Glutamatergic neuron (in vitro differentiated cells): ENCODE results near the gene GRID1. TPM values are rescaled to one million over a fixed set of nuclear protein-coding genes. Genes with fewer than 3 reads are reported as not detected.
"Not testable (repeated sequence)": the region's sequence is repeated elsewhere in the genome, so short reads cannot be mapped to it uniquely, and the experiment has no call there.

Experiments
- DNase-seq: peaks from one replicate; pipeline ENCODE4 v3.0.0; 2022
- H3K27ac Mint-ChIP-seq: one replicate; pipeline ENCODE4 v1.8.0; 2020; ENCODE audit warnings: mild to moderate bottlenecking, mixed read lengths, inconsistent platforms; ENCODE audit not compliant: unreplicated experiment
- H3K27me3 Mint-ChIP-seq: one replicate; pipeline ENCODE4 v1.8.0; 2020; ENCODE audit warnings: mild to moderate bottlenecking, moderate library complexity, mixed read lengths, inconsistent platforms; ENCODE audit not compliant: unreplicated experiment
- H3K36me3 Mint-ChIP-seq: one replicate; pipeline ENCODE4 v1.8.0; 2020; ENCODE audit warnings: mild to moderate bottlenecking, mixed read lengths, inconsistent platforms; ENCODE audit not compliant: unreplicated experiment
- H3K4me1 Mint-ChIP-seq: one replicate; pipeline ENCODE4 v1.8.0; 2020; ENCODE audit warnings: mild to moderate bottlenecking, low read depth, mixed read lengths, inconsistent platforms; ENCODE audit not compliant: unreplicated experiment
- H3K4me3 Mint-ChIP-seq: one replicate; pipeline ENCODE4 v1.8.0; 2020; ENCODE audit warnings: mild to moderate bottlenecking, mixed read lengths, inconsistent platforms; ENCODE audit not compliant: unreplicated experiment
- H3K9me3 Mint-ChIP-seq: one replicate; pipeline ENCODE4 v1.8.0; 2020; ENCODE audit warnings: mild to moderate bottlenecking, moderate library complexity, mixed read lengths, inconsistent platforms; ENCODE audit not compliant: unreplicated experiment
- total RNA-seq: library from RNA; stranded (reverse); fragmentation: NEBNext Ultra II Directional; extraction: Animal tissue kit (Norgen Biotek cat#: 25700); gene quantifications from one replicate; pipeline ENCODE4 v1.2.1, GENCODE V29; 2021; ENCODE audit not compliant: unreplicated experiment
- TF ChIP-seq, protein P1 (sequence below): fragments of 200-600 bp; sonication (generic); IDR thresholded peaks from one replicate; pipeline ENCODE4 v1.5.0; 2021; ENCODE audit not compliant: partially characterized antibody, unreplicated experiment

The GRID1 gene
- total RNA-seq, 1 donor from 2014 or later = 8.0 TPM

DNA sequence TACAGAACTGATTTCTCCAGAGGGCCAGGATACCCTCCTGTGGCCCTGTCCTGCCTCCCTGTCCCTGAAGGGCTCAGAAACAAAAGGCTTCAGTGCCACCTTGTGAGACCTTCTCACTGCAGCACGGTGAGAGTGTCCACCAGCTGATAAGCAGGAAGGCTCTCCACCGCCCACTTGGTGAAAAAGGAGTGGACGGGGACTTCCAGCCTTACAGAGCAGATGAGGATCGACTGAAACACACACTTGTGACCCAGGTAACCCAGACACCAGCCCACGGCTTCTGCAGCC, 330.1 kb downstream of the GRID1 start:
- no peaks in the 10 kb centered on the region for H3K4me1 Mint-ChIP-seq
- TF ChIP-seq, protein P1, sequence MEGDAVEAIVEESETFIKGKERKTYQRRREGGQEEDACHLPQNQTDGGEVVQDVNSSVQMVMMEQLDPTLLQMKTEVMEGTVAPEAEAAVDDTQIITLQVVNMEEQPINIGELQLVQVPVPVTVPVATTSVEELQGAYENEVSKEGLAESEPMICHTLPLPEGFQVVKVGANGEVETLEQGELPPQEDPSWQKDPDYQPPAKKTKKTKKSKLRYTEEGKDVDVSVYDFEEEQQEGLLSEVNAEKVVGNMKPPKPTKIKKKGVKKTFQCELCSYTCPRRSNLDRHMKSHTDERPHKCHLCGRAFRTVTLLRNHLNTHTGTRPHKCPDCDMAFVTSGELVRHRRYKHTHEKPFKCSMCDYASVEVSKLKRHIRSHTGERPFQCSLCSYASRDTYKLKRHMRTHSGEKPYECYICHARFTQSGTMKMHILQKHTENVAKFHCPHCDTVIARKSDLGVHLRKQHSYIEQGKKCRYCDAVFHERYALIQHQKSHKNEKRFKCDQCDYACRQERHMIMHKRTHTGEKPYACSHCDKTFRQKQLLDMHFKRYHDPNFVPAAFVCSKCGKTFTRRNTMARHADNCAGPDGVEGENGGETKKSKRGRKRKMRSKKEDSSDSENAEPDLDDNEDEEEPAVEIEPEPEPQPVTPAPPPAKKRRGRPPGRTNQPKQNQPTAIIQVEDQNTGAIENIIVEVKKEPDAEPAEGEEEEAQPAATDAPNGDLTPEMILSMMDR = no peak
- H3K27ac Mint-ChIP-seq = no peak overlapping the region
- H3K4me3 Mint-ChIP-seq = no peak overlapping the region
- H3K9me3 Mint-ChIP-seq = no peaks in the 10 kb centered on the region
- no peak for DNase-seq
- H3K27me3 Mint-ChIP-seq = peaks cover 2% of the 10 kb centered on the region
- peaks cover 3% of the 10 kb centered on the region for H3K36me3 Mint-ChIP-seq

DNA sequence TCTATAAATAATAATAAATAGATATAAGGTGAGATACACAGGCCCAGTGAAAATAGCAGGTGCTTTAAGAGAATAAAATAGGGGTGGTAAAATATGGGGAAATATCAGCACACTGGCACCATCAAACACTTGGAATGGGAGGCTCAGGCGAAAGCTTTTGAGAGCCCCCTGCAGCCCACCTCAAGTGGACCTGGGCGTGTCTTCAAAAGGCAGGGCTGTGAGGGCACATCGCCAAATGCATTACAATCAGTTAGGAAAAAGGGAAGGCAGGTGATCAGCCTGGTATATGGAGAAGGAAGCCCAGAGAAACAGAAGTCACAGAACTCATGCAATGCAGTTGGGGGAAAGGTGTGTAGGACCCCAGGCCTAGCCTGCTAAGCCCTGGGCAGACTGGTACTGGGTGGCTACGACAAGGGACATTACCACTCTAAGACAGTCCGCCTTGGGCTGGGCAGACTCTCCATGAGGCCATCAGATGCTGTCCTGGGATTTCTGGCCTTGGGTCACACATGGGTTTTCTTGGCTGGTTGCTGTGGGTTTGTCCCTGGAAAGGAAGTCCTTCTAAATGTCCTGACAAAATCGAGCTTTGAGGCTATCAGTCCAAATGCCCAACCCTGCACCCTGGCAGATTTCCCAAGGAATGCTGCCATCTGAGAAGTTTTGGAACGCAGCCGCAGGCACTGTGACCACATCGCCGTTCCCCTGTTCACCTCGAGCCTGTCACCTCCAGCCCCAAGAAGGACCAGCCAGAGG, 330.6 kb downstream of the GRID1 start:
- no peak overlapping the region for H3K27ac Mint-ChIP-seq
- no peak for DNase-seq
- peaks cover 5% of the 10 kb centered on the region for H3K36me3 Mint-ChIP-seq
- H3K27me3 Mint-ChIP-seq = peaks cover 2% of the 10 kb centered on the region
- H3K4me1 Mint-ChIP-seq = no peaks in the 10 kb centered on the region
- no peak overlapping the region for H3K4me3 Mint-ChIP-seq
- TF ChIP-seq, protein P1 = no peak
- H3K9me3 Mint-ChIP-seq = no peaks in the 10 kb centered on the region

DNA sequence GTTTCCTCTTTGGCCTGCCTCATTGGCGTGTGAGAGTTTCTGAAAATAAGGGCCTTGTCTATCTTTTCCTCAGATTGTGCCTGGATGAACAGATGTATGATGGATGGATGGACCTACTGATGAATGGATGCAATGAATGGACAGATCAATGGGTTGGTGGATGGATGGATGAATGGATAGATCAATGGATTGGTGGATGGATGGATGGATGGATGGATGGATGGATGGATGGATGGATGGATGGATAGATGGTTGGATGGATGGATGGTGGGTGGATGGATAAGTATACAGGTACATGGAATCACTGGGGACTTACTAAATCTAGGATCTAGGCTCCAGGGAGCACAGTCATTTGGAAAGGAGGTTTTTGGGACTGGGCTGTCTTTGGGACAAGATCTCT, 331.9 kb downstream of the GRID1 start:
- H3K9me3 Mint-ChIP-seq = no peaks in the 10 kb centered on the region
- no peak overlapping the region for H3K27ac Mint-ChIP-seq
- peaks cover 5% of the 10 kb centered on the region for H3K36me3 Mint-ChIP-seq

DNA sequence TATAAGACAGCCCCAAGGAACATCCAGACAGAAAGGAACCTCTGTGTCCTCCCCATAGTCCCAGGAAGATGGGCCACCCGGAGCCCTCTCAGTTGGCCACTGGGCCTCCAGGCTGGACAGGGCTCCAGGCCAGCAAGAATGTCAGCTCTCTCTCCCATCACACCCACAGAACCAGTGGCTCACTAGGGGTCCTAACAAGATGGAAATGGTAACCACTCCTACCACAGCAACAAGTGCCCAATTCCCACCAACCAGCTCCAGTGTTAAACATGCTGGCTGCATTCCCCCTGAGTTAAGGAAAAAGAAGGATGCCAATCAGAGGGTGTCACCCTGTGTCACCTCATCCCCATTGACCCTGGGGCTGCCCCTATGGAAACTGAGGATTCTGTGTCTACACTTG, 333.0 kb downstream of the GRID1 start:
- Mint-ChIP-seq H3K36me3 (peaks cover 10% of the 10 kb centered on the region), H3K4me1 (no peaks in the 10 kb centered on the region), H3K9me3 (peaks cover 5% of the 10 kb centered on the region), H3K27ac (no peak overlapping the region), H3K4me3 (no peak overlapping the region), H3K27me3 (no peaks in the 10 kb centered on the region)
- TF ChIP-seq, protein P1 = no peak
- DNase-seq = no peak

More for the DNA sequence above, 331.9 kb downstream of the GRID1 start:
- no peak for DNase-seq
- no peaks in the 10 kb centered on the region for H3K4me1 Mint-ChIP-seq
- TF ChIP-seq, protein P1 = no peak
- H3K27me3 Mint-ChIP-seq = peaks cover 2% of the 10 kb centered on the region
- no peak overlapping the region for H3K4me3 Mint-ChIP-seq

DNA sequence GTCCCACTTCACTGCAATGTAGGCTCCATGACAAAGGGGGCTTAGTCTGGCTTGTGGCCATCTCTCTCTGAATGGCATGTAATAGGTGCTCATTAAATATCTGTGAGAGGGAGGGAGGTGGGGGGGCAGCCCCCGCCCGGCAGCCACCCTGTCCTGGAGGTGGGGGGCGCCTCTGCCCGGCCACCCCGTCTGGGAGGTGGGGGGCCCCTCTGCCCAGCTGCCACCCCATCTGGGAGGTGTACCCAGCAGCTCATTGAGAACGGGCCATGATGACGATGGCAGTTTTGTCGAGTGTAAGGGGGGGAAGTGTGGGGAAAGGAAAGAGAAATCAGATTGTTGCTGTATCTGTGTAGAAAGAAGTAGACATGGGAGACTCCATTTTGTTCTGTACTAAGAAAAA, 334.5 kb downstream of the GRID1 start:
- not testable (repeated sequence) for H3K27ac Mint-ChIP-seq, H3K36me3 Mint-ChIP-seq, DNase-seq, H3K4me3 Mint-ChIP-seq, H3K27me3 Mint-ChIP-seq, H3K9me3 Mint-ChIP-seq, H3K4me1 Mint-ChIP-seq
